KMS-11 (cell line): ENCODE measurements around the gene KATNB1.

Source experiments
- H2AFZ ChIP-seq: fragments of 200-600 bp; sonication (generic); 2 replicates; pipeline ENCODE4 v1.6.1; 2016; ENCODE audit warnings: antibody characterized with exemption, mixed run types, low read depth
- H3K27ac ChIP-seq: fragments of 200-600 bp; sonication (generic); 2 replicates; pipeline ENCODE4 v1.6.1; 2016; ENCODE audit warnings: mild to moderate bottlenecking, mixed run types
- H3K27me3 ChIP-seq: fragments of 200-600 bp; sonication (generic); 2 replicates; pipeline ENCODE4 v1.6.1; 2017; ENCODE audit warnings: mild to moderate bottlenecking, low read depth, mixed run types, moderate library complexity; ENCODE audit not compliant: insufficient read depth
- H3K36me3 ChIP-seq: fragments of 200-600 bp; sonication (generic); 2 replicates; pipeline ENCODE4 v1.6.1; 2017; ENCODE audit warnings: mild to moderate bottlenecking, mixed run types; ENCODE audit not compliant: insufficient read depth
- H3K4me1 ChIP-seq: fragments of 200-600 bp; sonication (generic); 2 replicates; pipeline ENCODE4 v1.6.1; 2016; ENCODE audit warnings: mild to moderate bottlenecking, low read depth, mixed run types; ENCODE audit not compliant: poor library complexity, severe bottlenecking
- H3K4me2 ChIP-seq: fragments of 200-600 bp; sonication (generic); 2 replicates; pipeline ENCODE4 v1.7.0; 2016; ENCODE audit warnings: mild to moderate bottlenecking, mixed run types
- H3K4me3 ChIP-seq: fragments of 200-600 bp; sonication (generic); IDR thresholded peaks from 2 replicates; pipeline ENCODE4 v1.6.1; 2017; ENCODE audit warnings: low read depth, low read length, mixed read lengths; ENCODE audit not compliant: insufficient read depth
- H3K79me2 ChIP-seq: fragments of 200-600 bp; sonication (generic); 2 replicates; pipeline ENCODE4 v1.6.1; 2016; ENCODE audit warnings: low read depth, mixed run types; ENCODE audit not compliant: insufficient read depth
- H3K9ac ChIP-seq: fragments of 200-600 bp; sonication (generic); 2 replicates; pipeline ENCODE4 v1.6.1; 2016; ENCODE audit warnings: mild to moderate bottlenecking, mixed run types
- H4K20me1 ChIP-seq: fragments of 200-600 bp; sonication (generic); 2 replicates; pipeline ENCODE4 v1.6.1; 2016; ENCODE audit warnings: mild to moderate bottlenecking, mixed run types; ENCODE audit not compliant: insufficient read depth
- TF ChIP-seq, protein P1 (sequence below): fragments of 200-600 bp; sonication (generic); conservative IDR thresholded peaks from 2 replicates; pipeline ENCODE4 v1.6.1; 2017; ENCODE audit warnings: low read depth, mild to moderate bottlenecking, antibody characterized with exemption, low read length, moderate library complexity, mixed read lengths

Gene KATNB1

DNA sequence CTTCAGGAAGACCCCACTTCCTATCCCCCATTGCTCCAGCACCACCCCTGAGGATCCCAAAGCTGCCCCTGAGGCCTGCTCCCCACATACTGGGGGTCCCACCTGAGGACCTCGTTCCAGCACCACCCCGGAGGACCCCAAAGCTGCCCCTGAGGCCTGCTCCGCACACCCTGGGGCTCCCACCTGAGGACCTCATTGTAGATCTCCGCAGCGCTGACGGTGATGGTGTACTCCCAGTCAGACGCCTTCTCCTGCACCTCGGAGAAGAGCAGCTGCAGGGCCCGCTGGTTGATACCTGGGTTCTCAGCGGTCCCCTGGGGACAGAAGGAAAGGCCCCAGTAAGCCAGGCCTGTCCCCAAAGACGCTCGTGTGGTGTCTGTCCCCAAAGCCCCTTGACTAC, 26.4 kb downstream of the KATNB1 start:
- H3K4me2 ChIP-seq: no peak overlapping the region
- no peaks in the 10 kb centered on the region for H3K36me3 ChIP-seq
- no peak overlapping the region for H3K27ac ChIP-seq

DNA sequence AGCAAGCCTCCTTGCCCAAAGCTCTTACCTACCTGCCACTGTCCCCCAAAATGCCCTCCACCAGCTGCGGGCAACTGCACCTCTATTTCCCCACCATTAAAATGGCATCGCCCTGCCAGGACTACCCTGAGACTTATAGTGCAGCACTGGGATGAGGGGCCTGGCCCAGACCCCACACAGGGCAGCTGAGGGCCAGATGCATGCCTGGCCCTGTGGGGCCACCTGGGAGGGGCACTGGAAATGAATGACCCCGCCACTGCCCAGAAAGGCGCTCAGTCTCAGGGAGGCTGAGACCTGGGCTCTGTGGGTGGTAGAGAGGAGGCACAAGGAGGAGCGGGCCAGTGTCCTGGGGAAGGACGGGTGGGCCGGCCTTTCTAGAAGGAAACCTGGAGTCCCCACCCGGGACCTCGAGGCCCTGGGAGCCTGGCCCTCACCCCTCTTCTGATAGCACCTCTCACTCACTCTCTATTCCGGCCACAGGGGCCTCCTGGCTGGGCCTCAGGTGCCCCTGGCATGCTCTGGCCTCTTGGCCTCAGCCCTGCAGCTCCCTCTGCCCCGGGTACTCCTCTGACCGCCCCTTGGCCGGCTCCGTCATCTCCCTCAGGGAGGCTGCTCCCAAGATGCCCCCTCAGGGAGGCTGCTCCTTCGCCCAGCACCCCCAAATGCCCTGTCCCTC, 26.9 kb downstream of the KATNB1 start:
- no peak overlapping the region for H3K9ac ChIP-seq
- no peaks in the 10 kb centered on the region for H3K36me3 ChIP-seq
- TF ChIP-seq, protein P1, sequence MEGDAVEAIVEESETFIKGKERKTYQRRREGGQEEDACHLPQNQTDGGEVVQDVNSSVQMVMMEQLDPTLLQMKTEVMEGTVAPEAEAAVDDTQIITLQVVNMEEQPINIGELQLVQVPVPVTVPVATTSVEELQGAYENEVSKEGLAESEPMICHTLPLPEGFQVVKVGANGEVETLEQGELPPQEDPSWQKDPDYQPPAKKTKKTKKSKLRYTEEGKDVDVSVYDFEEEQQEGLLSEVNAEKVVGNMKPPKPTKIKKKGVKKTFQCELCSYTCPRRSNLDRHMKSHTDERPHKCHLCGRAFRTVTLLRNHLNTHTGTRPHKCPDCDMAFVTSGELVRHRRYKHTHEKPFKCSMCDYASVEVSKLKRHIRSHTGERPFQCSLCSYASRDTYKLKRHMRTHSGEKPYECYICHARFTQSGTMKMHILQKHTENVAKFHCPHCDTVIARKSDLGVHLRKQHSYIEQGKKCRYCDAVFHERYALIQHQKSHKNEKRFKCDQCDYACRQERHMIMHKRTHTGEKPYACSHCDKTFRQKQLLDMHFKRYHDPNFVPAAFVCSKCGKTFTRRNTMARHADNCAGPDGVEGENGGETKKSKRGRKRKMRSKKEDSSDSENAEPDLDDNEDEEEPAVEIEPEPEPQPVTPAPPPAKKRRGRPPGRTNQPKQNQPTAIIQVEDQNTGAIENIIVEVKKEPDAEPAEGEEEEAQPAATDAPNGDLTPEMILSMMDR: no peak

More for the DNA sequence above, 26.4 kb downstream of the KATNB1 start:
- Histone ChIP-seq H3K27me3 (no peaks in the 10 kb centered on the region), H3K4me3 (no peak overlapping the region), H2AFZ (no peak overlapping the region), H4K20me1 (no peaks in the 10 kb centered on the region), H3K4me1 (peaks cover 9% of the 10 kb centered on the region), H3K9ac (no peak overlapping the region), H3K79me2 (no peaks in the 10 kb centered on the region)
- TF ChIP-seq, protein P1: no peak

DNA sequence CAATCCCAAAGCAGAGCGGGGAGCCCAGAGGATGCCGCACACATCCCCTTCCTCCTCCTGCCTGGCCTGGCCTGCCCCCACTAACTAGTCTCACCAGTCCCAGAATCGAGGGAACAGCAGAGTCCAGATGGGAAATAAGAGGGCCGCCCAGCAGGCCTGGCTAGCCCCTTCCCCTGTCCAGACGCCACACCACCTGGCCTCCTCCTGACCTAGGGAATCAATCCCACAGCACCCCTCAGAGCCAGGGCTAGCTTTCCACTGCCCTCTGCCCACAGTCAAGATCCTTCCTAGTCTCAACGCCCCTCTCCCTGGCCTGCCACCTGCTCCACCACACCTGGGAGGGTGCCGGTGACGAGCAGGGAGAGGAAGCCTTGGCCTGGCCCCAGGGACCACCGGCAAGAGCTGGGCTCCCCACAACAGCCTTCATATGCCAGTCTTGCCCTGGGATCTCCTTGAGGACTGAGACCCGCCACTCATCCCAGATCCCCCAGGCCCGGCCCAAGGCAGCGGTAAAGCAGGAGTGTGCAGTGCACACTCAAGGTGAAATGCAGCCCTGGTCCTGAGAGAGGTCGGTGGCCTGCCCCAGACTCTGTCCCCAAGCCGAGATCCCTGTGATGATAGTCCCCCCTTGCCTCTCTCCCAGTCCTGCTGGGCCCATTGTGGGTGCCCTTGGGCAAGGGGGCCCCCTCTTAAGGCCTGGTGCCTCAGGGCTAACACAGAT, 27.9 kb downstream of the KATNB1 start:
- no peaks in the 10 kb centered on the region for H3K36me3 ChIP-seq
- no peak overlapping the region for H3K4me3 ChIP-seq
- H2AFZ ChIP-seq: no peak overlapping the region
- H3K4me2 ChIP-seq: no peak overlapping the region
- TF ChIP-seq, protein P1: no peak
- no peaks in the 10 kb centered on the region for H3K27me3 ChIP-seq
- no peaks in the 10 kb centered on the region for H4K20me1 ChIP-seq
- H3K79me2 ChIP-seq: no peaks in the 10 kb centered on the region
- peaks cover 4% of the 10 kb centered on the region for H3K4me1 ChIP-seq
- H3K27ac ChIP-seq: no peak overlapping the region
- H3K9ac ChIP-seq: no peak overlapping the region

More for the DNA sequence above, 26.9 kb downstream of the KATNB1 start:
- no peak overlapping the region for H3K4me3 ChIP-seq
- H2AFZ ChIP-seq: no peak overlapping the region
- H3K4me2 ChIP-seq: no peak overlapping the region
- no peaks in the 10 kb centered on the region for H3K27me3 ChIP-seq
- no peak overlapping the region for H3K27ac ChIP-seq
- no peaks in the 10 kb centered on the region for H3K79me2 ChIP-seq
- peaks cover 5% of the 10 kb centered on the region for H3K4me1 ChIP-seq
- H4K20me1 ChIP-seq: no peaks in the 10 kb centered on the region

DNA sequence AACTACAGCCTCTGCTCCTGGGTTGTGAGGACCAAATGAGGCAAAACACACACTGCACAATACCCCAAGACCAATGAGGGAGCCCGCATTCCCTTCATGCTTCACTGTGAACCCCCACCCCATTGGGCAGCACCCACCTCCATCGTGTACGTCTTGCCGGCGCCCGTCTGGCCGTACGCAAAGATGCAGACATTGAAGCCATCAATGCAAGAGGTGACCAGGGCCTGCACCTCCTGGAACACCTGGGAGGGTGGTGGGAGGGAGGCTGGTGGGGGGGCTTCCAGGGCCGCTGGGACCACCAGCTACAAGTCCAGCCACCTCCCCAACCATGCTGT, 28.4 kb downstream of the KATNB1 start:
- no peaks in the 10 kb centered on the region for H3K36me3 ChIP-seq
- no peak overlapping the region for H3K27ac ChIP-seq
- no peaks in the 10 kb centered on the region for H3K27me3 ChIP-seq
- H3K9ac ChIP-seq: no peak overlapping the region
- peaks cover 4% of the 10 kb centered on the region for H3K4me1 ChIP-seq
- H3K4me2 ChIP-seq: no peak overlapping the region
- no peaks in the 10 kb centered on the region for H4K20me1 ChIP-seq
- H2AFZ ChIP-seq: no peak overlapping the region
- TF ChIP-seq, protein P1: no peak
- no peaks in the 10 kb centered on the region for H3K79me2 ChIP-seq
- no peak overlapping the region for H3K4me3 ChIP-seq
